Activated T-cell treated with anti-CD3 and anti-CD28 coated beads for 48 hours (primary cell): ENCODE results near the gene TNFRSF8.
"Not testable (repeated sequence)": the region's sequence is repeated elsewhere in the genome, so short reads cannot be mapped to it uniquely, and the experiment has no call there.

Experiments
- DNase-seq: peaks from one replicate; pipeline ENCODE4 v3.0.0-alpha.2; 2020; ENCODE audit warnings: low read depth

Gene TNFRSF8

DNA sequence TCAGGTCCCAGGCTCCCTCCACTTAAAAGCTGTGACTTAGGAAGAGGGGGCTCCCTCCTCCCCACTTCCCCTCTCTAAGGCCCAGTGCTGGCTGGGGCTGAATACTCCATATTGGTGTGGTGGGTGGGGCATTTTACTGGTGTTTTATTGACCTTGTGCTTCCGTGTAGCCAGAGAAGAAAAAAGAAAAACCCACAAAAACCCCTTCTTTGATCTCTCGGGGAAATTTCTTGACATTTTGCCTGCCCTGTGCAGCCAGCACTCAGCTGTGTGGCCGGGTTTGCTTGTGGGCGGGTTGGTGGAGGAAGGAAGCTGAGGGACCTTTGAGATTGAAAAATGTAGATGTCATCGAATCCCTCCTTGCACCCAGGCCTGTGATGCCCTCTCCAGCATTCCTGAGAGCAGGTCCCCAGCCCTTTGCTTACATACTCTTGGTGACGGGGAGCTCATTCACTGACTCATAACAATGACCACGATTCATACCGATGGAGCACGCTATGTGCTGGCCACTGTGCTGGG is 24.8 kb downstream of the TNFRSF8 start:
- no peak for DNase-seq

- DNase-seq: no peak
These were observed 25.5 kb downstream of the TNFRSF8 start for GRCh38 chr1:12088607-12089006.

DNA sequence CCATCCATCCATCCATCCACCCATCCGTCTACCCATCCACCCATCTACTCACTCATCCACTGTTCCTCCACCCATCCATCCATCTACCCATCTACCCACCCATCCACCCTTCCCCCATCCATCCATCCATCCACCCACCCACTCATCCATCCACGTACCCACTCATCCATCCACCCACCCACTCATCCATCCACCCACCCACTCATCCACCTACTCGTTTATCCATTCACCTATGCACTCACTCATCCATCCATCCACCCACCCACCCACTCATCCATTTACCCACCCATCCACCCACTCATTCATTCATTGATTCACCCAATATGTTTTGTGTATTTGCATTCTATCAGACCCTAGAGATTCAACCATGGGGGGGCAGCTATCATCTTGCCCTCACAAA is 27.2 kb downstream of the TNFRSF8 start:
- no peak for DNase-seq

DNA sequence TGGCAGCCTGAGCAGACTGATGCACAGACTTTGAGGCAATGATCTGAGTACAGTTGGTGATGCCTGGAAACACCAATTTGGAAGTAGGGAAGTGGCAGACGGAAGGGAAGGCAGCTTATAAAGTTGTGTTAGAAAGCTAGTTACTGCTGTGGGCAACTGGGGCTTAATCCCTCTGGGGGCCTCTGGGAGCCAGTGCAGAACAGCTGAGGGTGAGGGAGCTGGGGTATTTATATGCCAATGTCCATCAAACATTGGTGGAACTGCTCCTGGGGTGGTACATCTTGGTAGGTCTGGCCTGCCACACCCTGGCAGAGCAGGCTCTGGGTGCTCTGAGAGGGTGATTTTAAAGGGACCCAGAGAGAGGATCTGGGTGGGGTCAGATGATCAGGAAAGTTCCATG is 28.1 kb downstream of the TNFRSF8 start:
- no peak for DNase-seq

DNA sequence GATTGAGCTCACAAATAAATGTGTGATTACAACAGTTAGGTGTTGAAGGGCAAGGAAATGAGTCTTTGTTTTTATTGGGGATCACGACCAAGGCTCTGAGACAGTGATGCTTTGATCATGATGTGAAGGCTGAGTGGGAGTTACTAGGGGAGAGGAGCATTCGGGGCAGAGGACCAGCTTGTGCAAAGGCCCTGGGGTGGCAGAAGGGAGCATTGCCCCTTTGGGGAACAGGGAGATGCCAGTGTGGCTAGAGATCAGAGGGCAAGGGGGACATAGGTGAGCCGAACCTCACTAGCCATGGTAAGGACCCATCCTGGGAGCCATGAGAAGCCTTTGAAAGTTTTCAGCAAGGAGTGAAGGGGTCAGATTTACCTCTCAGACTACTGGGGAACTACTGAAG is 31.1 kb downstream of the TNFRSF8 start:
- no peak for DNase-seq

- no peak for DNase-seq
These were observed 32.6 kb downstream of the TNFRSF8 start for GRCh38 chr1:12095452-12096263.

GRCh38 chr1:12096615-12097014 is 33.5 kb downstream of the TNFRSF8 start:
- DNase-seq: no peak

- no peak for DNase-seq
These were observed 34.2 kb downstream of the TNFRSF8 start for GRCh38 chr1:12097321-12097720.

- DNase-seq: no peak
These were observed 35.7 kb downstream of the TNFRSF8 start for GRCh38 chr1:12098786-12099185.

DNA sequence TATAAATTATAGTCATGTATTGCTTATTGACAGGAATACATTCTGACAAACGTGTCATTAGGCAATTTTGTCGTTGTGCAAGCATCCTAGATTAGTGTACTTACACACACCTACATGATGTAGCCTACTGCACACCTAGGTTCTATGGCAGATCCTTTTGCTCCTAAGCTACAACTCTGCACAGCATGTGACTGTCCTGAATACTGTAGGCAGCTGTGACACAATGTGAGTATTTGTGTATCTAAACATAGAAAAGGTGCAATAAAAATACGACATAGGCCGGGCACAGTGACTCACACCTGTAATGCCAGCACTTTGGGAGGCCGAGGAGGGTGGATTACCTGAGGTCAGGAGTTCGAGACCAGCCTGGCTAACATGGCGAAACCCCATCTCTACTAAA is 36.5 kb downstream of the TNFRSF8 start:
- DNase-seq: no peak

GRCh38 chr1:12100071-12100470 is 37.0 kb downstream of the TNFRSF8 start:
- no peak for DNase-seq

- not testable (repeated sequence) for DNase-seq
These were observed 38.0 kb downstream of the TNFRSF8 start for GRCh38 chr1:12101120-12101519.

GRCh38 chr1:12102066-12102465 is 39.0 kb downstream of the TNFRSF8 start:
- no peak for DNase-seq

DNA sequence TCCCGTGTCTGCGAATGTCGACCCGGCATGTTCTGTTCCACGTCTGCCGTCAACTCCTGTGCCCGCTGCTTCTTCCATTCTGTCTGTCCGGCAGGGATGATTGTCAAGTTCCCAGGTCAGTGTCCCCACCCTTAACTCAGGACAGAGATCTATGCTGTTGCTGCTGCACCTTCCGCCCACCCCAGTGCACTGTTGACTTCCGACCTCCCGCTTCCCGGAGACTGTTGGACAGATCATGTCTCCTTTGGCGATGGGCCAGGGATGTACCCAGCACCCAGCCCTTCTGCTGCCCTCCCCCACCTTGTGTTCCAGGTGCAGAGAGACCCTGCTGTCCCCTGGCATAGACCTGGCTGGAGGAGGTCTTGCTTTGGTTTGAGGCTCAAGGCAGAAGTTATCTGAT is 41.3 kb downstream of the TNFRSF8 start:
- no peak for DNase-seq

DNA sequence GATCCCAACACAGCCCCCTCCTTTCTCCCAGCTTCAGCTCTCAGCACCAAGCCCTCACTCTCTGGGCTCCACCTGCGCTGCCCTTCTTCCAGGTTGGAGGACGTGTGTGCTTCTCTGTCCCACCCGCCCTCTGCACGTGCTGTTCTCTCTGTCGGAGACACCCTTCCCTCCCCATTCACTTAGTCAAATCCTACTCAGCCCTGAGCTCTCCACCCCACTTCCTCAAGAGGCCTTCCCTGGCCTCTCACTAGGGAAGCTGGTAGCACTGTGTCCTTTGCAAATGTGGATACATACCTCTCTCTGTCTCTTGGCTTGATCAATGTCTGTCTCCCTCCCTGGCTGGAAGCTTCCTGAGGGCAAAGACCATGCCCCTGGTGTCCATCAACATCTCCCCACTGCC is 43.0 kb downstream of the TNFRSF8 start:
- DNase-seq: no peak

GRCh38 chr1:12106861-12107260 is 43.8 kb downstream of the TNFRSF8 start:
- not testable (repeated sequence) for DNase-seq

DNA sequence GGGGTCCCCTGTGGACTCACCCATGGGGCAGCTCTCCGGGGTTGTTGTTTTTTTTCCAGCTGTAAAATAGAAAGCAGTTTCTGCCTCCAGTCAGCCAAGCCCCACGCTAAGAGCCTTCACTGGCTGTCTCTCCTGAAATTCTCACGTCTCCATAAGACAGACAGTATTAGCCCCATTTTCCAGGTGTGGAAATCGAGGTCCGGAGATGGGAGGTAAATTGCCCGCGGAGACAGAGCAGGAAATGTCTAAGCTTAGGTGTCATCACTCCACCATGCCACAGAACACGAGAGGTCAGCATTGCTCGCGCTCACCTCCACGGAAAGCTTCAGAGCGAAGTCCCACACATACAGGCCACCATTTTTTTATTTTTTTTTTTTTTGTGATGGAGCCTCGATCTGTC is 44.6 kb downstream of the TNFRSF8 start:
- DNase-seq: no peak

- DNase-seq: no peak
These were observed 46.8 kb downstream of the TNFRSF8 start for GRCh38 chr1:12109901-12110300.

GRCh38 chr1:12111741-12112140 is 48.6 kb downstream of the TNFRSF8 start:
- no peak for DNase-seq

GRCh38 chr1:12112711-12113161 is 49.6 kb downstream of the TNFRSF8 start:
- no peak for DNase-seq

DNA sequence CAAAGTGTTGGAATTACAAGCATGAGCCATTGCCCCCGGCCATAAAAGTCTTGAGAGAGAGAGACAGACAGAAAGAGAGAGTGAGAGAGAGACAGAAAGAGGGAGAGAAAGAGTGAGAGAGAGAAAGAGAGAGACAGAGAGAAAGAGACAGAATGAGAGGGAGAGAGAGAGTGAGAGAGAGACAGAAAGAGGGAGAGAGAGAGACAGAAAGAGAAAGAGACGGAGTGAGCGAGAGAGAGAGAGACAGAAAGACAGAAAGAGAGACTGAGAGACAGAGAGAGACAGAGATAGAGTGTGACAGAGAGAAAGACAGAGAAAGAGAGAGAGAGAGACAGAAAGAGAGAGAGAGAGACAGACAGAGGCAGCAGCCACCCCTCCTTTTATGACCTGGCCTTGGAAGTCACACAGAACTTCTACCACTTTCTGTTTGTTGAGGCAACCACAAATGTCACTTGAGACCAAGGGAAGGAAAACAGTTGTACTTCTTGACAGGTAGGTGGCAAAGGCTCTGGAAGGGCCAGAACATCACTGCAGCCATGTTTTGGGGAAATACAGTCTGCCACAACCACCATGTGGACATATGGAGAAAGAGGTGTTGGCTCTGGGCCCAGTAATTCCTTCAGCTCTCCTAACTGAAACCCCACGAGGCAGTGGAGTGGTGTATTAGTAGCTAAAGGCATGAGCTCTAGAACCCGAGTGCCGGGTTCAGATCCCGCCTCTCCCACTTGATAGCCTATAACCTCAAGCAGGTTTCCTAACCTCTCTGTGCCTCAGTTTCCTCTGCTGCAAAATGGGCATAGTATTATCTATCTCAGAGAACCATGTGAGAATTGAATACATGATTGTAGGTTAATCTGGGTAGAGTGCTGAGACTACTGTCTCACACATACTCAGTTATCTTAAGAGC is 50.6 kb downstream of the TNFRSF8 start:
- DNase-seq: no peak

- DNase-seq: no peak
These were observed 51.2 kb downstream of the TNFRSF8 start for GRCh38 chr1:12114340-12114683.

GRCh38 chr1:12114916-12115315 is 51.8 kb downstream of the TNFRSF8 start:
- no peak for DNase-seq
